Smooth muscle cell (in vitro differentiated cells): ENCODE measurements around the gene SEC11A. TPM values are rescaled to one million over a fixed set of nuclear protein-coding genes. Genes with fewer than 3 reads are reported as not detected.

Source experiments
- DNase-seq: peaks from one replicate; lab custom pipeline; 2025; ENCODE audit not compliant: unreplicated experiment; lab: John Stamatoyannopoulos, UW
- H2AFZ ChIP-seq: fragments of 200-600 bp; sonication (generic); 2 replicates; pipeline ENCODE4 v1.6.0; 2016; ENCODE audit warnings: antibody characterized with exemption, low read depth, mild to moderate bottlenecking
- H3F3A ChIP-seq: fragments of 200-600 bp; sonication (generic); 2 replicates; pipeline ENCODE4 v1.6.0; 2017; ENCODE audit warnings: antibody characterized with exemption, low read depth
- H3K27ac ChIP-seq: fragments of 200-600 bp; sonication (generic); 2 replicates; pipeline ENCODE4 v1.5.1; 2016; ENCODE audit warnings: low read depth, mild to moderate bottlenecking
- H3K27me3 ChIP-seq: fragments of 200-600 bp; sonication (generic); 2 replicates; pipeline ENCODE4 v1.6.1; 2016; ENCODE audit warnings: low read depth, mild to moderate bottlenecking
- H3K36me3 ChIP-seq: fragments of 200-600 bp; sonication (generic); 2 replicates; pipeline ENCODE4 v1.5.1; 2016; ENCODE audit warnings: low read depth
- H3K4me1 ChIP-seq: fragments of 200-600 bp; sonication (generic); 2 replicates; pipeline ENCODE4 v1.5.1; 2016; ENCODE audit warnings: low read depth
- H3K4me2 ChIP-seq: fragments of 200-600 bp; sonication (generic); 2 replicates; pipeline ENCODE4 v1.6.0; 2016; ENCODE audit warnings: mild to moderate bottlenecking
- H3K4me3 ChIP-seq: fragments of 200-600 bp; sonication (generic); 2 replicates; pipeline ENCODE4 v1.5.1; 2016; ENCODE audit warnings: mild to moderate bottlenecking
- H3K79me2 ChIP-seq: fragments of 200-600 bp; sonication (generic); 2 replicates; pipeline ENCODE4 v1.6.0; 2016; ENCODE audit warnings: low read depth, mild to moderate bottlenecking
- H3K9ac ChIP-seq: fragments of 200-600 bp; sonication (generic); 2 replicates; pipeline ENCODE4 v1.6.0; 2016; ENCODE audit warnings: low read depth
- H3K9me3 ChIP-seq: fragments of 200-600 bp; sonication (generic); replicated peaks from 2 replicates; pipeline ENCODE4 v1.5.1; 2016; ENCODE audit warnings: low read depth
- H4K20me1 ChIP-seq: fragments of 200-600 bp; sonication (generic); 2 replicates; pipeline ENCODE4 v1.6.0; 2016; ENCODE audit warnings: low read depth
- CTCF ChIP-seq: fragments of 200-600 bp; sonication (generic); IDR thresholded peaks from 2 replicates; pipeline ENCODE4 v1.5.1; 2017; ENCODE audit warnings: borderline replicate concordance, mild to moderate bottlenecking, antibody characterized with exemption; ENCODE audit not compliant: insufficient read depth, poor library complexity, severe bottlenecking
- WGBS: methylation state at CpG from one replicate; pipeline ENCODE4 v1.1.7; 2016; ENCODE audit warnings: low lambda C conversion rate; 5-methylcytosine and 5-hydroxymethylcytosine counted together
- polyA plus RNA-seq: library from polyadenylated mRNA; unstranded; fragments of >200 nt; fragmentation: Nextera tagmentation; extraction: Ambion mirVana; gene quantifications from 2 replicates; pipeline ENCODE4 v1.2.1, GENCODE V29; 2016
- total RNA-seq: library from RNA; depleted of rRNA; stranded (reverse); fragments of >200 nt; gene quantifications from 2 replicates; pipeline ENCODE4 v1.2.3, GENCODE V29; 2014

The SEC11A gene
- total and polyA plus RNA-seq, 2 experiments from 2014 or later: 228 to 276 TPM

- peak overlapping the region; percentile 77 for H3K4me3 ChIP-seq
- H3K9me3 ChIP-seq: no peaks in the 10 kb centered on the region
- TF ChIP-seq CTCF: no peak
- H3K36me3 ChIP-seq: peaks cover 3% of the 10 kb centered on the region
- peak overlapping the region; percentile 72 for H3K27ac ChIP-seq
- H3K79me2 ChIP-seq: peaks cover 68% of the 10 kb centered on the region
- 83% methylated on average over 5 of the region's 5 CpGs for WGBS
- peaks cover 8% of the 10 kb centered on the region for H3F3A ChIP-seq
- no peak for DNase-seq
- peak overlapping the region; percentile 77 for H3K9ac ChIP-seq
- H2AFZ ChIP-seq: no peak overlapping the region
- peak overlapping the region; percentile 95 for H3K4me2 ChIP-seq
- peaks cover 55% of the 10 kb centered on the region for H4K20me1 ChIP-seq
- peaks cover 10% of the 10 kb centered on the region for H3K4me1 ChIP-seq
- H3K27me3 ChIP-seq: no peaks in the 10 kb centered on the region
Measured at GRCh38 chr15:84714372-84714771, 1.6 kb downstream of the SEC11A start.

- Histone ChIP-seq H3K27ac (no peak overlapping the region), H3K4me1 (no peaks in the 10 kb centered on the region), H3K4me2 (no peak overlapping the region), H3K36me3 (no peaks in the 10 kb centered on the region), H3K27me3 (no peaks in the 10 kb centered on the region), H2AFZ (no peak overlapping the region), H4K20me1 (peaks cover 100% of the 10 kb centered on the region), H3K9ac (no peak overlapping the region), H3K9me3 (no peaks in the 10 kb centered on the region), H3K4me3 (no peak overlapping the region), H3F3A (no peaks in the 10 kb centered on the region), H3K79me2 (peaks cover 88% of the 10 kb centered on the region)
- no peak for DNase-seq
- no peak for TF ChIP-seq CTCF
- 95% methylated on average over 5 of the region's 5 CpGs for WGBS
Measured at GRCh38 chr15:84703808-84704207, 12.1 kb downstream of the SEC11A start.

GRCh38 chr15:84702961-84703482 is 12.9 kb downstream of the SEC11A start:
- DNase-seq: no peak
- Histone ChIP-seq H3K79me2 (peaks cover 88% of the 10 kb centered on the region), H3K9ac (no peak overlapping the region), H3K4me2 (no peak overlapping the region), H3K27me3 (no peaks in the 10 kb centered on the region), H3K4me3 (no peak overlapping the region), H2AFZ (no peak overlapping the region), H3K36me3 (no peaks in the 10 kb centered on the region), H3K27ac (no peak overlapping the region), H3K9me3 (no peaks in the 10 kb centered on the region), H4K20me1 (peaks cover 100% of the 10 kb centered on the region), H3K4me1 (no peaks in the 10 kb centered on the region), H3F3A (no peaks in the 10 kb centered on the region)
- no peak for TF ChIP-seq CTCF
- WGBS: 78% methylated on average over 4 of the region's 4 CpGs

- no peak overlapping the region for H2AFZ ChIP-seq
- H3K4me3 ChIP-seq: no peak overlapping the region
- H3K4me1 ChIP-seq: no peaks in the 10 kb centered on the region
- H3K79me2 ChIP-seq: peaks cover 98% of the 10 kb centered on the region
- H3K4me2 ChIP-seq: no peak overlapping the region
- 83% methylated on average over 8 of the region's 8 CpGs for WGBS
- no peak overlapping the region for H3K27ac ChIP-seq
- no peaks in the 10 kb centered on the region for H3K36me3 ChIP-seq
- DNase-seq: no peak
- no peak for TF ChIP-seq CTCF
- no peaks in the 10 kb centered on the region for H3K9me3 ChIP-seq
- no peaks in the 10 kb centered on the region for H3K27me3 ChIP-seq
- no peaks in the 10 kb centered on the region for H3F3A ChIP-seq
- H4K20me1 ChIP-seq: peaks cover 98% of the 10 kb centered on the region
- no peak overlapping the region for H3K9ac ChIP-seq
Measured at GRCh38 chr15:84699538-84700191, 16.3 kb downstream of the SEC11A start.
